ENCODE results near the gene APLP1.
"Not testable (repeated sequence)": the region's sequence is repeated elsewhere in the genome, so short reads cannot be mapped to it uniquely, and the experiment has no call there.

The APLP1 gene

DNA sequence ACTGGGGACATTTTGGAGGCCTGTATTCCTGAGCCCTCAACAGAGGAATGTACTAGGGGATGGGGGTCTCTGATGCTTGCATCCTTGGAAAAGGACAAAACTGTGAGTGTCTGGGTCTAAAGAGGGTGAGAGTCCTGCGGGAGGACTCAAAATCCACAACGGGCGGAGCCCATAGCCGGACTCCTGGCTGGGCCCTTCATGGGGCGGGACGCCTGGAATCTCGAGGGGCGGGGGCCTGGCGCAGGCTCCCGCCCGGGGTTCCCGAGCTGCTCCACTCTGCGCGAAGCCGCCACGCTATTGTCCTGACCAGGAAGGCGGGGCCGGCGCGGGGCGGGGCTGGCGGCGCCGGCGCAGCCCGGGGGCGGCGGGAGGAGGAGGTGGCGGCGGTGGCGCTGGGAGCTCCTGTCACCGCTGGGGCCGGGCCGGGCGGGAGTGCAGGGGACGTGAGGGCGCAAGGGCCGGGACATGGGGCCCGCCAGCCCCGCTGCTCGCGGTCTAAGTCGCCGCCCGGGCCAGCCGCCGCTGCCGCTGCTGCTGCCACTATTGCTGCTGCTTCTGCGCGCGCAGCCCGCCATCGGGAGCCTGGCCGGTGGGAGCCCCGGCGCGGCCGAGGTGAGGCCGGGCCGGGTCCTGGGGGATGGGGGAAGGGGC is at the start of gene APLP1:
TSS of gene APLP1 (plus strand) at position 403 of the 651 bp plus-strand sequence. CDS start at position 466, 63 bp downstream.
- no peak for DNase-seq (ENCODE audit: low read depth)

DNA sequence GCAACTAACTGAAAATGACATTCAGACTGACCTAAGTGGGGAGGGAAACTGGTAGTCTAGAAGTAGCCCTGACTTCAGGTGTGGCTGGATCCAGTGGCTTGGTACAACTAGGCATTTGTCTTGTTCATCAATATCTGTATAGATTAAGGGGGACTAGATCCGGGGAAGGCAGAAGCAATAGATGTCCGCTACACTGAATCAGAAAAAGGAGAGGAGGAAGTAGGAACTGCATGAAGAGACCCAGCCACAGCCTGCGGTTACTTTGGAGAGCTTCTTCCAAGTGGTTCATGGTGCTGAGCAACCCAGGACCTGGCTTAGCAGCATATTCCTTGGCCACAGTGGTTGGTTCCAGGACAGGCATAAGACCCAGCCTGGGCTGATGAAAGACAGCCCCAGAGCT is 45.8 kb upstream of the APLP1 start:
- no peak for DNase-seq (ENCODE audit: low read depth)

DNA sequence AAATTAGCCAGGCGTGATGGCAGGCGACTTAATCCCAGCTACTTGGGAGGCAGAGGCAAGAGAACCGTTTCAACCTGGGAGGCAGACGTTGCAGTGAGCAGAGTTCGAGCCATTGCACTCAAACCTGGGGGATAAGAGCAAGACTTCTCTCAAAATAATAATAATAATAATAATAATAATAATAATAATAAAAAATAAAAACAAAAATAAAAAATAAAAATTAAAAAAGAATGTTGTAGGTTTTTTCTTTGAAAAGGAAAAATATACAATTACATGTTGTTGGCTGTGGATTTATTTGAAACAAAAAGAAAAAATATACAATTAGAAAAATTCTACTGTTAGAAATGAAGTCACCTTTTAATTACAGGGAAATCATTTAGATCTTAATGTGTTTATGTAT is 44.2 kb upstream of the APLP1 start:
- DNase-seq (ENCODE audit: low read depth) = no peak

DNA sequence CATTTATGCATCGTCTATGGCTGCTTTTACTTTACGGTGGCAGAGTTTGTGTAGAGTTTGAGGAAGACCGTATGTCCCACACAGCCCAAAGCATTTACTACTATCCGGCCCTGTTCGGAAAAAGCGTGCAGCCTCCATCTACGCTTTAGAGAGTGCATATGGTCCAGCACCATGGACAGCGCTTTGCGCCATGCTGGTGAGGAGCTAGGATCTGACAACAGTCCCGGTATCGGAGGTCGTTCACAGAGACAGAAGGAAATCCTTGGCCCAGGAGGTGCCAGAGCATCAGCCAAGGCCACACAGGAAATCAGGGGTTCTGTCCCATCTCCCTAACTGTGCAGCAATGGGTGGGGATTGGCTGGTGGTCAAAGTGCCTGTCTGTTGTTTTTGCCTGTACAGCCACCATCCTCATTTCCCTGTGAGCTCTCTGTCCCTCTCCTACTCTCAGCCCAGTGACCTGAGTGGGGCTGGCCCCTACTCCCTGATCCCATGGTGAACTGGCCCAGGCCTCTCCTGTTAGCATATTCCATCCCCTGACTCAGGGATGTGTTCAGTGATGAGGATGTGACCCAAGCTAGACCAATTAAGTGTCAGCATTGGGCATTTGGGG is 39.6 kb upstream of the APLP1 start:
- DNase-seq (ENCODE audit: low read depth) = no peak

DNA sequence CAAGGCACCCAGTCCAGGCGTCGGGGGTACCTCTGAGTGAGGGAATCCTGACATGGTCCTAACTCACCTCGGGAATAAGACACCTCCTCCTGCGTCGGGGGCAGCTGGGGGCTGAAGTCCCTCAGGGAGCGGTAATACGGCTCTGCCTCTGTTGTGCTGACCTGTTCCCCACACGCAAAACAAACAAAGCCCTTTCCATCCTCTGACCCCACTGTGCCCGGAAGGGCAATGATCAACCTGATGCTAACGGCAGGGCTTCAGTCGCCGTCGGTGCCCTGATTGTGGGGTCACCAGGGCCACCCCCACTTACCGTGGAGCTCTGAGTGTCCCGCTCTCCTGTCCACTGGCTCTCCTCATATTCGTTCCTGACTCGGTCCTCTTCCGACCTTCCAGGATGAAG is 37.4 kb upstream of the APLP1 start:
- no peak for DNase-seq (ENCODE audit: low read depth)

DNA sequence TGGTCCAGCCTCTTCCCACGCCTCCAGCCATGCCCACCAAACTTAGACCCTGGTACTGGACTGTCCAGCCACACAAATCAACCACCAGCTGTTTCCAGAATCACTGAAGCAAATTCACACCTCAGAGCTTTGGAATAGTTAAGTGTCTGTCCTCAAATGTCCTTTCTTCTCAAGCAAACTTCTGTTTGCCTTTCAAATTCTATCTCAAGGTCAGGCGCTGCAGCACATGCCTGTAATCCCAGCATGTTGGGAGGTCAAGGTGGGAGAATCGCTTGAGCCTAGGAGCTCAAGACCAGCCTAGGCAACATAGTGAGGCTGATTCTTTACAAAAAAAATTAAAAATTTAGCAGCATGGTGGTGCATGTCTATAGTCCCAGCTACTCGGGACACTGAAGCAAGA is 36.3 kb upstream of the APLP1 start:
- DNase-seq (ENCODE audit: low read depth) = no peak

DNA sequence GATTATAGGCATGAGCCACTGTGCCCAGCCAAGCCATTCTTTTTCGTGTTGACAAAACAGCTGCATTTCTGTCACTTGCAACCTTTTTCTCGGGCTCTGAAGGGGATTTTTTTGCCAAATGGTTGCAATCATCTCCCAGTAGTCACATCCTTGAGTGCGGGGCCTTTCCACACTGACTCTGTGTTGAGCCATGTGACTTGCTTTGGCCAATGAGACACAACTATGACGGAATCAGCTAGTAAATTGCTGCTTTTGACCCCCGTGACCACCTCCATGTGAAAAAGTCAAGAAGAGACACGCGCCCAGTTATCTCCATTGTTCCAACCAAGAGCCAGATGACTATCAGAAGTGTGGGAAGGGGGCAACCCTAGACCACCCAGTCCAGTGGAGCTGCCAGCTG is 34.4 kb upstream of the APLP1 start:
- DNase-seq (ENCODE audit: low read depth) = no peak

DNA sequence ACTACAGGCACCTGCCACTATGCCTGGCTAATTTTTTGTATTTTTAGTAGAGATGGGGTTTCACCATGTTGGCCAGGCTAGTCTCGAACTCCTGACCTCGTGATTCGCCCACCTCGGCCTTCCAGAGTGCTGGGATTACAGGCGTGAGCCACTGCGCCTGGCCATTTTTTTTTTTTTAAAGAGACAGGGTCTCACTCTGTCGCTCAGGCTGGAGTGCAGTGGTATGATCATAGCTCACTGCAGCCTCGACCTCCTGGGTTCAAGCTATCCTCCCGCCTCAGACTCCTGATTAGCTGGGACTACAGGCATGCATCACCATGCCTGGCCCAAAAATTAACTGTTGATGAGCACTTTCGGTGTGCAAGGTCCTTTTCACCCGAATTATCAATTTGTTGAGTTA is 32.3 kb upstream of the APLP1 start:
- not testable (repeated sequence) for DNase-seq (ENCODE audit: low read depth)

DNA sequence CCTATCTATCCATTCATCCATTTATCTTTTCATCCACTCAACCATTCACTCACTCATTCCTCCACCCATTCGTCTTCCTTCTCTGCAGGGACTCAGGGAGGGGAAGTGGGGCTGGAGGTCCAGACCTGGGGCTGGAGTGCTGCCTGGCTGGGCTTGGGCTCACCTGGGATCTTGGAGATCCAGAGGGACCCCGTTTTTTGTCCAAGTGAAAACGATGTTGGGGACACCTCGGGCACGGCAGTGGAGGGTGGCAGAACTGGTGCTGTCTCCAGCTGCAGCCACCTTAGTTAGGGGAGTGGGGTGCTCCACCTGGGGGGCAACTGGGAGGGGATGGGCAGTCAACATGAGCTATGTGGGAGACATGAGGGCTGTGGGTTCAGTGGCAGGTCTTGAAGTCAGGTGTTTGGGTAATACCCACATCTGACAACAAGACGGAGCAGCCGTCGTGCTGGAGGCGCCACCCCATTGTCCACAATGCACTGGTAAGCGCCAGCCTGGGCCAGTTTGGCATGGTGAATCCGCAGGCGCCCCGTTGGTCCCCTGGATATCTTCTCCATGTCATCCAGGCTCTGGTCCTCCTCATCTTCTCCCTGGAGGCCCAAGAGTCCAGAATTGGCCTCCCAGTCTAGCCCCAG is 26.3 kb upstream of the APLP1 start:
- DNase-seq (ENCODE audit: low read depth) = no peak

DNA sequence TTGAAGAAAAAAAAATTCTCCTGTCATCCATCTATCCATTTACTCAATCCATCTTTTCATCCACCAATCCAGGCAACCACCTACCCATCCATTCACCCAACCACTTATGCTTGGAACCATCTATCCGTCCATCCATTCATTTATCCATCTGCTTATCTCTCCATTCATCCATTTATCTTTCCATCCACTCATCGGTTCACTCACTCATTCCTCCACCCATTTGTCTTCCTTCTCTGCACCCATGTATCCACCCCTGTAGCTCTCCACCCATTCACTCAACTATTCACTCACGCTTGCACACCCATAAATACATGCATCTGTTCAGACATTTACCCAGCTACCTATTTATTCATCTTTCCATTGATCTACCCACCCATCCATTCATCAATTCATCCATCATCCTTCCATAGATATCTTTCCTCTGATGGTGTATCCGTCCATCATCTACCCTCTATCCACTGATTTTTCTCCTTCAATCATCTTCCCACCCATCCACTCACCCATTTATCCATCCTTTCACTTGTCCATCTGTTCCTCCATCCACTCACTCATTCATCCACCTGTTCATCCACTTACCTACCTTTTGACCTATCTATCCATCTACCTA is 25.6 kb upstream of the APLP1 start:
- no peak for DNase-seq (ENCODE audit: low read depth)

DNA sequence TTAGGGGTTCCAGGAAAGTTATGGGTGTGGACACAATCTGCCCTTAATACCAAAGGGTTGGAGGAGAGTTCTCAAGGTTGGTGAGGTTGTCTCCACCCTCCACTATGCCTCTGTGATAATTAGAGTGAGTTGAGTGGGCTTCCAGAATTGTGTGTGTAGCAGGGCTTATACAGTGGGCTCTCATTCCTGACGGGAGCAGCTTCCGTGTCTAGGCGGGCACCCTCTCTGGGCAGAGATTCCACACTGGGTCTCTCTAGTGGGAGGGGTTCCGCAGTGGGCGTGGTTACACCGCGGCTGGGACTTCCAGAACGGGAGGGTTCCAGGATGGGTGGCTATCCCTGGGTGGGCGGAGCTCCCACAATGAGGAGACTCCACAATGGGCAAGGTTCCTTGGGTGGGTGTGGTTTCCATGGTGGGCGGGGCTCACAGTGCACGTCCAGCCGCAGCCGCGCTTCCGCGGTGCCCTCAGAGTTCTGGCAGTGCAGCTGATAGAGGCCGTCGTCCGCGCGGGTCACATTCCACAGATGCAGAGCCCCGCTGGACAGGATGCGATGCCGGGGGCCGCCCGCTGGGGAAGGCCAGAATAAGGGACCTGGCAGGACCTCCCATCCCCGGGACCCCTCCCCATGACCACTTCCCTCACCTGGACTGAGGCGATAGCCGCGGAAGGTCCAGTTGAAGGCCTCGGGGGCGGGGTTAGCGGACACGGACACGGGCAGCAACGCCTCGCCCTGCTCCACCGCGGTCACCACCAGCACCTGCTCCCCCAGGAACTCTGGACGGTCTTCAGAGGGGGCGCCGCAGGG is 24.5 kb upstream of the APLP1 start:
- no peak for DNase-seq (ENCODE audit: low read depth)

DNA sequence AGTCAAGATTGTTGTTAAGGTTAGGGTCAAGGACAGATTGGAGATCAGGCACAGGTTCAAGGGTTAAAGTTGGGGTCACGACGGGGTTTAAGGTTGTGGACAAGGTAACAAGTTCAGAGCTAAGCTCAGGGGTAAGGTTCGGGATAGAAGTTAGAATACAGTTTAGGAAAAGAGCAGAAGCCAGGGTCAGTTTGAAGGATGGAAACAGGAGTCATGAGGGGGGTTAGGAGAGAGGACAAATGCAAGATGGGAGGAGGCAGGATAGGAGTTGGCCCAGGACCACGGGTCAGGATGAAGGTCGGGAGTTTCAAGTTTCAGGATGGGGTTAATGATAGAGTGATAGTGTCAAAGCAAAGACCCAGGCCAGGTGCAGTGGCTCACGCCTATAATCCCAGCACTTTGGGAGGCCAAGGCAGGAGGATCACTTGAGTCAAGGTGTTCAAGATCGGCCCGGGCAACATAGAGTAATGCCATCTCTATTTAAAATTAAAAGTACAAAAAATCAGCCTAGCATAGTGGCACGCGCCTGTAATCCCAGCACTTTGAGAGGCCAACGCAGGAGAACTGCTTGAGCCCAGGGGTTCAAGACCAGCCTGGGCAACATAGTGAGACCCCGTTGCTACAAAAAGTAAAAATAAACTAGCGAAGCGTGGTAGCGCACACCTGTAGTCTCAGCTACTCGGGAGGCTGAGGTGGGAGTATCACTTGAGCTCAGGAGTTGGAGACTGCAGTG is 23.7 kb upstream of the APLP1 start:
- DNase-seq (ENCODE audit: low read depth) = no peak

DNA sequence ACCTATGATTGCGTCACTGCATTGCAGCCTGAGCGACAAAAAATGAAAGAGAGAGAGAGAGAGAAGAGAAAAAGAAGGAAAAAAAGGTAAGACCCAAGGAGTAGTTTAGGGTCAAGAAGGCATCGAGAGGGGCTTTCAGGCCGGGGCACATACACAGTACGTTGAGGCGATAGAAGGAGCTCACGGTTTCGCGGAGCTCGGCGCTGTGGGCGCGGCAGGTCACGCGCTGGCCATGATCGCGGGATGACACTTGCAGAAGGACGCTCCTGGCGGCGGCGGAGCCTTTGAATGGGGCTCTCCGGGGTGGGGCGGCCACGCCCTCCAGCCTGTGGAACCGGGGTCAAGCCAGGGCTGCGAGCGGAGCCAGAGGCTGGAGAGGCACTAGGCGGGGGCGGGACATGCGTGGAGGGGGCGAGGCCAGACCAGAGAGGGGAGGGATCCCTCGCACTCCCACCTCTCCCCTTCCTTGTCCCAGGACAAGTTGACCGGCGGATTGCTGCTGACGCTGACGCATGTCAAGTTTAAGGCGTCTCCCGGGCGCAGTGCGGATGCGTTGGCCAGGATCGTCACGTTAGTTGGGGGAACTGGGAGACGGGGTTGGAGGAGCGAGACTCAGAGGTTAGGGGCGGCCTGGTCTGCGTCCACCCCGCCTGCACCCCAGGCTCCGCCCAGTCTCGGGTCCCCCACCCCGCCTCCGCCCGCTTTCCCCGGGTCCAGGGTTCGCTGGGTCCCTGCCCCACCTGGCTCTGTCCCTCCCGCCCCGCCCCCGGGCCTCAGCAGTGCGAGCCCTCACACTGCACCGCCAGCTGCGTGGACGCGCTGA is 22.9 kb upstream of the APLP1 start:
- no peak for DNase-seq (ENCODE audit: low read depth)

DNA sequence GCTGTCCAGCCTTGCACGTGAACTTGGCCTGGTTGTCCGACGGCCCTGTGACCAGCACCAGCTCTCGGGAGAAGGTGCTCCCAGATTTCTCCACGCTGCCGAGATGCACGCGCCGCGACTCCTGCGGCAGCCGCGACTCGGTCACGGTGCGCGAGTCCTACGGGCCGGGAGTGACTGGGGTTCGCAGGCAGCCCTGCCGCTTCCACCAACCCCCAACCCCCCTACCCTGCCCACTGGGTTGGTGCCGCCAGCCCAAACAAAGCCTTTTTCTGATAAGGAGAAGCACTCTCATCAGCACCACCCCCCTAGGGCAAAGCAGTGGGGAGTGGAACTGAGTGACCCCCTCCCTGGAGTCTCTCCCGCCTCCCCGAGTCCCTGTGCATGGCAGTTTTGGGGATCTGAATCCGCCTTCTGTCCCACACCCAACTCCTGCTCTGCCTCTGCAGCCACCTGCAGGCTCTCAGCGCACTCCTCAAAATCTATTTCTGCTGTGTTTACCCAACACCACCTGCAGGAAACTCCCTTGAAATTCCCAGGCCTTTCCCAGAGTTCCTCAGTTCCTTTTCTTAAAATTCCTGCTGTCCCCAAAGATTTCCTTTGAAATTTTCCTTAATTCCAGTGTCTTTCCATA is 22.2 kb upstream of the APLP1 start:
- no peak for DNase-seq (ENCODE audit: low read depth)

DNA sequence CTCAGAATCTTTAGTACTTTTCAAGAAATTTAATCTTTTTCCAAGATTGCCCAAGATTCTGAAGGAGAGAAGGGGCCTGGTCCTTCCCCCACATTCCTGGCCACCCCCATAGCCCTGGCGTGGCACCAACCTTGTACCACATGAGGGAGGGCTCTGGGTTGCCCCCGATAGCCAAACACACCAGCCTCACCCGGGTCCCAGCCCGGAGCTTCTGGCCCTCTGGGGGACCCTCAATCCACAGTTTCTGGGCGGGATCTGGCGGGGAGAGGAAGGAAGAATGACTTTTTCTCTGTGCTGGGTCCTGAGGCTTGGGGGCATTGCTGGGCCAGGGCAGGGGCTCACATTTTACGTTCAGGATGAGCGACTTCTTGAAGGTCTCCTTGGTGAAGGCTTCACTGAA is 20.5 kb upstream of the APLP1 start:
- no peak for DNase-seq (ENCODE audit: low read depth)

DNA sequence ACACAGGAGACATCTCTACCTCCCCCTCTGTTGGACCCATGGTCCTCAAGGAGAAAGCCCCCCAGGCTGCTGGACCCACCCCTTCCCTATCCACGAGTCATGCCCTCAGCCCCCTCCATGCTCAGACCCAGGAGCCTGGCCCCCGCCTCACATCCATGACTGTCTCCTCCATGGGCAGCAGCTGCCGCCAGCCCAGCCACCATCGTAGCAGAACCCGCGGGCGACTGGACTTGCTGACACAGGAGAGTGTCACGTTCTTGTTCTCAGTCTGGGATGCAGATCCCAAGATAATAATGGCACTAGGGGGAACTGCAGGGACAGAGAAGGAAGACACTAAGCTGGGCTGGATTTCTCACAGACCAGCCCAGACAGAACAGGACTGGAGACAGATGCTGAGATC is 19.9 kb upstream of the APLP1 start:
- no peak for DNase-seq (ENCODE audit: low read depth)

DNA sequence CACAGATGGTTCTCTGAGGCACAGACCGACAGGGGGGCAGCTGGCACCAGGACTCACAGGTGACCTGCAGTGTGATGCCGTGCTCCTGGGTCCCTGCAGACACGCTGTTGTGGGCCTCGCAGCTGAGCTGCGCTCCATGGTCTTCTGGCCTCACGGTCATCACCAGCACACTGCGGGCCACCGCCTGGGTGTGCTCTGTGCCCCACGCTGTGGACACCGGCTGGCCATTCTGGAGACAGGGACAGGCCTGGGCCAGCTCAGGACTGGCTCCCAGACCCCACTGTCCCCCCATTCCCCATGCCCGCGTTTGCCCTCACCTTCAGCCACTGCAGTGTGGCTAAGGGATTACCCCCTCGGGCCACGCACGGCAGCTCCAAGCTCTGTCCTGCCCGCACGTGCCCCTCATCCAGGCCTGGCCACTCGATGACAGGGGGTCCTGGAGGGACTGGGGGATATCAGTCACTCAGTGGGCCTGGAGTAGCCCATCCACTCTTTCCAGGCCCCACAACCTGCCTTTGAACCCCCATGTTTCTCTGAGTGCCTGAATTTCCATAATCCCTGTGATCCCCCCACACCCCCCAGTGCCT is 19.4 kb upstream of the APLP1 start:
- no peak for DNase-seq (ENCODE audit: low read depth)

DNA sequence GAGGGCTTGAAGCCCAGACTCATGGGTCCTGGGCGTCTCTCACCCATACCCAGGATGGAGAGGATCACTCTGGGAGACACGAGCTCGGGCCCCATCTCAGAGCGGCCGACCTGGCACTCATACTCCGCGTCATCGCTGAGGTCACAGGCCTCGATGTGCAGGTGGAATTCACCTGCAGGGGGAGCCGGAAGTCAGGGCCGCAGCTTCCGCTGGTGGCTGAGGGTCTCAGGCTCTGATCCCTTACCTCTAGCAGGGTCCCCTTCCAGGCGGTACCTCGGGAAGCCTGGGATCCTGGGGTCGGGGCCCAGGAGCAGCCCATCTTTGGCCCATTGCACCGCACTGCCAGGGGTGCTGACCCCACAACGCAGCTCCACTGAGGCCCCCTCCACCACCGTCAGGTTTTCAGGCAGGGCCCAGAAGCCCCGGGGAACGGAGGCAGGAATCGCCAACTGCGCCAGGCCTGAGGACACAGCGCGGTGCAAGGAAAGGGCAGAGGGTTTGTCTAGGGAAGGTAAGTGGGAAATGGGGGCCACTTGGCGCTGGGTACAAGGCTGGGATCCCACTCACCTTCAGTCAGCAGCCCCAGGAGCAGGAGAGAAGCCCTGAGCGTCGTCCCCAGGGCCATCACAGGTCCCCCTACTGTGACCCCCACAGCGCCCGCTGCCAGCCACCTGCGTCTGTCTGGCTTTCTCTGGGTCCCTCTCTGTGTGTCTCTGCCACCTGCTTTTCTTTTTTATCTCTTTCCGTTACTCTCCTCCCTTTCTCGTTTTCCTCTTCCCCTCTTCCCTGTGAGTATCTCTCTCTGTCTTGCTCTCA is 17.0 kb upstream of the APLP1 start:
- no peak for DNase-seq (ENCODE audit: low read depth)
